ENCODE results near the gene GRPEL2. TPM values are rescaled to one million over a fixed set of nuclear protein-coding genes. Genes with fewer than 3 reads are reported as not detected.

The GRPEL2 gene
- polyA plus RNA-seq, 1 experiment, result 21.6 TPM

- no peak for DNase-seq (ENCODE audit: low read depth, low spot score)
- no peaks in the 10 kb centered on the region for H3K9me3 ChIP-seq (ENCODE audit: control insufficient read depth, insufficient read depth, low read length)
- TF ChIP-seq CTCF (IDR thresholded peaks at IDR 0.05; ENCODE audit: low read depth, low read length), result no peak
- ChIA-PET CTCF (interaction anchor here (0.6 to 1.0 kb wide), 2 partner anchors 9 to 226 kb away, joined by 3 to 4 read pairs; no protein-coding TSS in a partner anchor), POLR2A (interaction anchor here (0.7 kb wide), 1 partner anchor 107 kb away, joined by 10 read pairs; no protein-coding TSS in a partner anchor)
- H3K27ac ChIP-seq (ENCODE audit: low read depth, low read length), result no peak overlapping the region
- no peak overlapping the region for H3K4me3 ChIP-seq (ENCODE audit: low read depth, low read length)
- H3K27me3 ChIP-seq (ENCODE audit: control insufficient read depth, insufficient read depth, low read length), result no peaks in the 10 kb centered on the region
Observed at GRCh38 chr5:149326611-149327010, 18.7 kb upstream of the GRPEL2 start.

GRCh38 chr5:149328177-149328576 is 17.1 kb upstream of the GRPEL2 start:
- CTCF ChIA-PET, result no interaction called here
- POLR2A ChIA-PET, result no interaction called here
- Histone ChIP-seq H3K9me3 (ENCODE audit: control insufficient read depth, insufficient read depth, low read length) (no peaks in the 10 kb centered on the region), H3K27me3 (ENCODE audit: control insufficient read depth, insufficient read depth, low read length) (no peaks in the 10 kb centered on the region), H3K4me3 (ENCODE audit: low read depth, low read length) (no peak overlapping the region), H3K27ac (ENCODE audit: low read depth, low read length) (no peak overlapping the region)
- TF ChIP-seq CTCF (IDR thresholded peaks at IDR 0.05; ENCODE audit: low read depth, low read length), result no peak
- no peak for DNase-seq (ENCODE audit: low read depth, low spot score)

- no peak overlapping the region for H3K27ac ChIP-seq (ENCODE audit: low read depth, low read length)
- no peaks in the 10 kb centered on the region for H3K9me3 ChIP-seq (ENCODE audit: control insufficient read depth, insufficient read depth, low read length)
- H3K4me3 ChIP-seq (ENCODE audit: low read depth, low read length), result no peak overlapping the region
- TF ChIP-seq CTCF (IDR thresholded peaks at IDR 0.05; ENCODE audit: low read depth, low read length), result no peak
- DNase-seq (ENCODE audit: low read depth, low spot score), result no peak
- POLR2A ChIA-PET, result no interaction called here
- H3K27me3 ChIP-seq (ENCODE audit: control insufficient read depth, insufficient read depth, low read length), result no peaks in the 10 kb centered on the region
- CTCF ChIA-PET, result interaction anchor here (1.2 to 2.0 kb wide), 3 partner anchors 8 to 38 kb away, joined by 3 to 9 read pairs (median 6); no protein-coding TSS in a partner anchor
Observed at GRCh38 chr5:149333711-149334443, 11.4 kb upstream of the GRPEL2 start.

- CTCF ChIA-PET, result interaction anchor here (0.5 kb wide), 1 partner anchor 197 kb away, joined by 5 read pairs; no protein-coding TSS in a partner anchor
- Histone ChIP-seq H3K4me3 (ENCODE audit: low read depth, low read length) (no peak overlapping the region), H3K27me3 (ENCODE audit: control insufficient read depth, insufficient read depth, low read length) (no peaks in the 10 kb centered on the region), H3K9me3 (ENCODE audit: control insufficient read depth, insufficient read depth, low read length) (no peaks in the 10 kb centered on the region), H3K27ac (ENCODE audit: low read depth, low read length) (no peak overlapping the region)
- DNase-seq (ENCODE audit: low read depth, low spot score), result no peak
- no peak for TF ChIP-seq CTCF (IDR thresholded peaks at IDR 0.05; ENCODE audit: low read depth, low read length)
- POLR2A ChIA-PET, result no interaction called here
Observed at GRCh38 chr5:149337736-149338135, 7.6 kb upstream of the GRPEL2 start.

GRCh38 chr5:149338364-149338763 is 6.9 kb upstream of the GRPEL2 start:
- DNase-seq (ENCODE audit: low read depth, low spot score), result no peak
- H3K27me3 ChIP-seq (ENCODE audit: control insufficient read depth, insufficient read depth, low read length), result no peaks in the 10 kb centered on the region
- no peak for TF ChIP-seq CTCF (IDR thresholded peaks at IDR 0.05; ENCODE audit: low read depth, low read length)
- ChIA-PET POLR2A (no interaction called here), CTCF (no interaction called here)
- H3K27ac ChIP-seq (ENCODE audit: low read depth, low read length), result no peak overlapping the region
- H3K4me3 ChIP-seq (ENCODE audit: low read depth, low read length), result no peak overlapping the region
- no peaks in the 10 kb centered on the region for H3K9me3 ChIP-seq (ENCODE audit: control insufficient read depth, insufficient read depth, low read length)

All from AG04450 (cell line).